ENCODE results near the gene TAOK1.

Gene TAOK1

GRCh38 chr17:29420128-29420527 is 30.0 kb downstream of the TAOK1 start:
- no peak for TF ChIP-seq CTCF (IDR thresholded peaks at IDR 0.05; ENCODE audit: low read depth, low read length, missing control alignments)
- H3K4me3 ChIP-seq (ENCODE audit: low read depth, low read length): no peak overlapping the region
- in situ Hi-C loops (cut with HindIII; ENCODE audit: low sequenced_read_pairs): no loop called here
- DNase-seq (ENCODE audit: low read depth): no peak

- in situ Hi-C loops (cut with HindIII; ENCODE audit: low sequenced_read_pairs): no loop called here
- no peak overlapping the region for H3K4me3 ChIP-seq (ENCODE audit: low read depth, low read length)
- no peak for TF ChIP-seq CTCF (IDR thresholded peaks at IDR 0.05; ENCODE audit: low read depth, low read length, missing control alignments)
- DNase-seq (ENCODE audit: low read depth): no peak
These were observed 40.1 kb downstream of the TAOK1 start for GRCh38 chr17:29430275-29430674.

DNA sequence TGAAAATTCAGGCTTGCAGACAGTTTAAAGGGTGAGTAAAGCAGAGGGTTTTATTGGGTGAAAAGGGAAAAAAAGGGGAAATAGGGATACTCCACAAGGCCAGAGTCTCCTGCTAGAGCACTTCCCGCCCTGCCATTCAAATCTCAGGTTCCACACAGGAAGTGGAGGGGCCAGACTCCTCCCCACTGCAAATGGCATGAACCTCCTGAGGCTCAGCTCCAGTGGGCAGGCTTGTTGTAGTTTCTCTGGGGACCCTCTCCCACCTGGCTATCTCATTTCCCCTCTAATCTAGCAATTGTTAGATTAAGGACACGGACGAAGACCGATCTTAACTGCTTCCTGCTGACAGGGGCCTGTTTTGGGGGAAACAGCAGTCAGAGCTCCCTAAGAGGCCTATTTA is 43.4 kb downstream of the TAOK1 start:
- in situ Hi-C loops (cut with HindIII; ENCODE audit: low sequenced_read_pairs): no loop called here
- TF ChIP-seq CTCF (IDR thresholded peaks at IDR 0.05; ENCODE audit: low read depth, low read length, missing control alignments): no peak
- DNase-seq (ENCODE audit: low read depth): no peak
- no peak overlapping the region for H3K4me3 ChIP-seq (ENCODE audit: low read depth, low read length)

DNA sequence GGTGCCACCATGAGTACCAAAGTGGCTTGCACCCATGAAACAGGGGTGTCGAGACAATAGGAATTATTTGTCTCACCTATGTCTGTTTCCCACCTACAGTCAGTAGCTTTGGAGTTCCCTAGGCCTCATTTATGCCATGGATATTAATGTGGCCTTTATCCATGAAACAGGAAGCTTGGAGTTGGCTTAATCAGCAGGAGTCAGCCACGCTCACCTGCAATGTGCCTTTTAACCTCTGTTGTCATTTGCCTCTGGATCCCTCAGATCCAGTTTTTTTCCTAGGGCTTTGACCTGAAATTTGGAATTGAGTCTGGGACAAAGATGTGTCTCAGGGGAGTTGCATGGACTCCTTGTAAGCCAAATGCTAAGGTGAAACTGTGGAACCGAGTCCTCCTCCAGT is 44.4 kb downstream of the TAOK1 start:
- no peak for TF ChIP-seq CTCF (IDR thresholded peaks at IDR 0.05; ENCODE audit: low read depth, low read length, missing control alignments)
- no peak for DNase-seq (ENCODE audit: low read depth)
- in situ Hi-C loops (cut with HindIII; ENCODE audit: low sequenced_read_pairs): no loop called here
- H3K4me3 ChIP-seq (ENCODE audit: low read depth, low read length): no peak overlapping the region

DNA sequence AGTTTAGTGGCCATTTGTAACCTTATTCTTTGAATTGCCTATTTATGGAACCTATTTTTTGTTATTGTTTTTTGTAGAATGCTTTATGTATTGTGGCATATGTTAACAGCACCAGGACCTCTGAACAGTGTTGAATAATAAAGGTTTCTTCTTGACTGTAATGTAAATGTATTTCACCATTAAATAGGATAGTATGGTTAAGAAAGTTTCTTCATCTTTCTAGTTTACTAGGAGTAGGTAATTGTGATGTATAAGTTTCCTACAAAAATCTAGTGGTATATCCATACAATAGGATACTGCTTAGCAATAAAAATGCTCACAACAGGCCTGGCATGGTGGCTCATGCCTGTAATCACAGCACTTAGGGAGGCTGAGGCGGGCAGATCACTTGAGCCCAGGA is 52.3 kb downstream of the TAOK1 start:
- in situ Hi-C loops (cut with HindIII; ENCODE audit: low sequenced_read_pairs): no loop called here
- no peak overlapping the region for H3K4me3 ChIP-seq (ENCODE audit: low read depth, low read length)
- no peak for DNase-seq (ENCODE audit: low read depth)
- TF ChIP-seq CTCF (IDR thresholded peaks at IDR 0.05; ENCODE audit: low read depth, low read length, missing control alignments): no peak

- no peak for DNase-seq (ENCODE audit: low read depth)
- no peak for TF ChIP-seq CTCF (IDR thresholded peaks at IDR 0.05; ENCODE audit: low read depth, low read length, missing control alignments)
- in situ Hi-C loops (cut with HindIII; ENCODE audit: low sequenced_read_pairs): no loop called here
- H3K4me3 ChIP-seq (ENCODE audit: low read depth, low read length): no peak overlapping the region
These were observed 53.0 kb downstream of the TAOK1 start for GRCh38 chr17:29443041-29443739.

All from astrocyte of the cerebellum (primary cell).